ENCODE data around the gene FAU. TPM values are rescaled to one million over a fixed set of nuclear protein-coding genes. Genes with fewer than 3 reads are reported as not detected.
"Not testable (repeated sequence)": the region's sequence is repeated elsewhere in the genome, so short reads cannot be mapped to it uniquely, and the experiment has no call there.

The FAU gene
- total RNA-seq, 1 experiment from 2014 or later: 662 TPM

DNA sequence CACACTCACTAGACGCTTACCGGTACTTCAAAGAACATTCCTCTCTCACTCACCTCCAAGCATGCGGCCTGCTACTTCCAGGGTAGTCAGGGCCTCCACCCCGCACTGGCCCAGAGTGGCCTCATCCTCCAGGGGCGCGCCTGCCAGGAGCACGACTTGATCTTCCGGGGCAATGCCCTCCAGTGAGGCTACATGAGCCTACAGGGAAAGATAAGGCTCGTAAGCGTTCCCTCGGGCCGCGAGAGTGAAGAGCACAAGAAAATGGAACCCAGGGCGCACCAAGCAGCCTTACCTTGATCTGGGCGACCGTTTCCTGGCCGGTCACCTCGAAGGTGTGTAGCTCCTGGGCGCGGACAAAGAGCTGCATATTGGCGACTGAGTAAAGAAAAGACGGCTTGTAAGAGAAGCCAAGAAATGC is 478 bp downstream of the FAU start:
- Histone ChIP-seq H3K9ac (ENCODE audit: low read length) (peak overlapping the region; percentile 98), H3K9me2 (replicated peaks; ENCODE audit: insufficient read depth, low read length) (no peaks in the 10 kb centered on the region), H3K27me3 (ENCODE audit: low read length) (no peaks in the 10 kb centered on the region), H3K4me1 (ENCODE audit: low read length) (peaks cover 53% of the 10 kb centered on the region), H3K79me2 (ENCODE audit: low read length) (peaks cover 35% of the 10 kb centered on the region), H3K36me3 (ENCODE audit: insufficient read depth, low read length) (peaks cover 23% of the 10 kb centered on the region; the same call in 1 of the 2 replicates), H2AFZ (ENCODE audit: low read length) (no peak overlapping the region), H3K4me3 (ENCODE audit: low read length) (peak overlapping the region; percentile 90), H3K27ac (ENCODE audit: low read length) (peak overlapping the region; percentile 95), H3K4me2 (ENCODE audit: low read depth, low read length, poor library complexity, severe bottlenecking) (peak overlapping the region; percentile 97), H3K9me3 (ENCODE audit: low read length) (no peaks in the 10 kb centered on the region), H4K20me1 (ENCODE audit: insufficient read depth, low read depth, low read length) (no peaks in the 10 kb centered on the region)
- peak; percentile 63 for DNase-seq

DNA sequence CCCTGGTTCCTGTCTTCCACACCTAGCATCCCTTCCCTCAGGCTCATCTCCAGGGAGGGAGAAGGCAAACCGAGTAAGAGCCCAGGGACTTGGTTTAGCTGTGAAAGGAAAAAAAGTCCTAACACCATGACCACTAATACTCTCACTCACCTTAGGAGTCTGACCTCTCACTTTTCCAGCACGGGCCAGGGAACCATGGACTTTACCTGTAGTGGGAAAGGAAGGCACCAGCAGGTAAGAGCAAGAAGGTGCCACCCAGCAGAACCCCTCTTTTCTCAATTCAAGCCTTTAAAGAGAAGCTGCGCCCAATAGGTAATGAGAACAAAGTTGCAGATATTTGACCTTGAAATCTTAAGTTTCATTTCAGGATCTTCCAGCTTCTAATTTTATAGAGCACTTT is 1.1 kb downstream of the FAU start:
- Histone ChIP-seq H3K27me3 (ENCODE audit: low read length) (no peaks in the 10 kb centered on the region), H2AFZ (ENCODE audit: low read length) (no peak overlapping the region), H3K79me2 (ENCODE audit: low read length) (peaks cover 41% of the 10 kb centered on the region), H3K4me2 (ENCODE audit: low read depth, low read length, poor library complexity, severe bottlenecking) (peak overlapping the region; percentile 97), H3K9me2 (replicated peaks; ENCODE audit: insufficient read depth, low read length) (no peaks in the 10 kb centered on the region), H4K20me1 (ENCODE audit: insufficient read depth, low read depth, low read length) (no peaks in the 10 kb centered on the region), H3K36me3 (ENCODE audit: insufficient read depth, low read length) (peaks cover 24% of the 10 kb centered on the region; the same call in 1 of the 2 replicates), H3K4me1 (ENCODE audit: low read length) (peaks cover 59% of the 10 kb centered on the region), H3K27ac (ENCODE audit: low read length) (peak overlapping the region; percentile 95), H3K9me3 (ENCODE audit: low read length) (no peaks in the 10 kb centered on the region), H3K9ac (ENCODE audit: low read length) (peak overlapping the region; percentile 98), H3K4me3 (ENCODE audit: low read length) (peak overlapping the region; percentile 90)
- DNase-seq: no peak

DNA sequence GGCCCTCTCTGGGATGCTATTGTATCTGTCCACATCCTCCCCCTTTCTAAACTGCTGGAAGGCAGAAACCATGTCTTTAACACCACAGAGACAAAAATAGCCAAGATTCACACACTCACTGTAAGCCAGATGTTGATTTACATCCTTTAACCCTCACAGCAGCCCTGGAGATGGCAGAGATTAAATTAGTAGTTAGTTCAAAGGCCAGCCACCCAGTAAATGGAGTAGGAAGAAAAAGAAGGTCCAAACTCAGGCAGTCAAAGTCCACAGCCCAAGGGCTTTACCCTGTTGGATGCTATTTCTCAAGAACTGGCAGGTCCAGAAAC is 2.3 kb downstream of the FAU start:
- peaks cover 29% of the 10 kb centered on the region; the same call in 1 of the 2 replicates for H3K36me3 ChIP-seq (ENCODE audit: insufficient read depth, low read length)
- H3K4me1 ChIP-seq (ENCODE audit: low read length): peaks cover 70% of the 10 kb centered on the region
- peak overlapping the region; percentile 98 for H3K9ac ChIP-seq (ENCODE audit: low read length)
- H3K9me2 ChIP-seq (replicated peaks; ENCODE audit: insufficient read depth, low read length): no peaks in the 10 kb centered on the region
- peak; percentile 65 for DNase-seq
- peak overlapping the region; percentile 95 for H3K27ac ChIP-seq (ENCODE audit: low read length)
- H3K79me2 ChIP-seq (ENCODE audit: low read length): peaks cover 51% of the 10 kb centered on the region
- peak overlapping the region; percentile 97 for H3K4me2 ChIP-seq (ENCODE audit: low read depth, low read length, poor library complexity, severe bottlenecking)
- H4K20me1 ChIP-seq (ENCODE audit: insufficient read depth, low read depth, low read length): no peaks in the 10 kb centered on the region
- no peak overlapping the region for H2AFZ ChIP-seq (ENCODE audit: low read length)
- H3K9me3 ChIP-seq (ENCODE audit: low read length): no peaks in the 10 kb centered on the region
- no peaks in the 10 kb centered on the region for H3K27me3 ChIP-seq (ENCODE audit: low read length)
- H3K4me3 ChIP-seq (ENCODE audit: low read length): peak overlapping the region; percentile 90

DNA sequence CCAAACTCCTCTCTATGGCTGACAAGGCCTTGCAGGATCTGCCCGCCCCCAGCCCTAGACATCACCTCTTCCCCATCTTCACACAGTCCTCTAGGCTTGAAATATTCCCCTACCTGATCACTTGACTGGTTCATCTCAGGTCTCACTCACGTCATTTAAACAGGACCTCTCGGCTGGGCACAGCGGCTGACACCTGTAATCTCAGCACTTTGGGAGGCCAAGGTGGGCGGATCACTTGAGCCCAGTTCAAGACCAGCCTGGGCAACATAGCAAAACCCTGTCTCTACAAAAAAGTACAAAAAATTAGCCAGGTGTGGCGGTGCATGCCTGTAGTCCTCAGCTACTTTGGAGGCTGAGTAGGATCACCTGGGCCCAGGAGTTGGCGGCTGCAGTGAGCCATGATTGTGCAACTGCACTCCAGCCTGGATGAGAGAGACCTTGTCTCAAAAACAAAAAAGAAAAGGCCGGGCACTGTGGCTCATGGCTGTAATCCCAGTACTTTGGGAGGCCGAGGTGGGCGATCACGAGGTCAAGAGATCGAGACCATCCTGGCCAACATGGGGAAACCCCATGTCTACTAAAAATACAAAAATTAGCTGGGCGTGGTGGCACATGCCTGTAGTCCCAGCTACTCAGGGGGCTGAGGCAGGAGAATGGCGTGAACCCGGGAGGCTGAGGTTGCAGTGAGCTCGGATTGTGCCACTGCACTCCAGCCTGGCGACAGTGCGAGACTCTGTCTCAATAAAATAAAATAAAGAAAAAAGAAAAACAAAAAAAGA is 2.9 kb downstream of the FAU start:
- Histone ChIP-seq H3K4me3 (ENCODE audit: low read length) (peak overlapping the region; percentile 90; the same call in 1 of the 2 replicates), H3K36me3 (ENCODE audit: insufficient read depth, low read length) (peaks cover 29% of the 10 kb centered on the region; the same call in 1 of the 2 replicates), H3K27ac (ENCODE audit: low read length) (peak overlapping the region; percentile 95), H3K79me2 (ENCODE audit: low read length) (peaks cover 54% of the 10 kb centered on the region), H3K4me2 (ENCODE audit: low read depth, low read length, poor library complexity, severe bottlenecking) (peak overlapping the region; percentile 97), H3K4me1 (ENCODE audit: low read length) (peaks cover 71% of the 10 kb centered on the region), H3K9ac (ENCODE audit: low read length) (peak overlapping the region; percentile 98)
- not testable (repeated sequence) for DNase-seq; H4K20me1 ChIP-seq (ENCODE audit: insufficient read depth, low read depth, low read length); H3K9me3 ChIP-seq (ENCODE audit: low read length); H3K27me3 ChIP-seq (ENCODE audit: low read length); H2AFZ ChIP-seq (ENCODE audit: low read length); H3K9me2 ChIP-seq (replicated peaks; ENCODE audit: insufficient read depth, low read length)

DNA sequence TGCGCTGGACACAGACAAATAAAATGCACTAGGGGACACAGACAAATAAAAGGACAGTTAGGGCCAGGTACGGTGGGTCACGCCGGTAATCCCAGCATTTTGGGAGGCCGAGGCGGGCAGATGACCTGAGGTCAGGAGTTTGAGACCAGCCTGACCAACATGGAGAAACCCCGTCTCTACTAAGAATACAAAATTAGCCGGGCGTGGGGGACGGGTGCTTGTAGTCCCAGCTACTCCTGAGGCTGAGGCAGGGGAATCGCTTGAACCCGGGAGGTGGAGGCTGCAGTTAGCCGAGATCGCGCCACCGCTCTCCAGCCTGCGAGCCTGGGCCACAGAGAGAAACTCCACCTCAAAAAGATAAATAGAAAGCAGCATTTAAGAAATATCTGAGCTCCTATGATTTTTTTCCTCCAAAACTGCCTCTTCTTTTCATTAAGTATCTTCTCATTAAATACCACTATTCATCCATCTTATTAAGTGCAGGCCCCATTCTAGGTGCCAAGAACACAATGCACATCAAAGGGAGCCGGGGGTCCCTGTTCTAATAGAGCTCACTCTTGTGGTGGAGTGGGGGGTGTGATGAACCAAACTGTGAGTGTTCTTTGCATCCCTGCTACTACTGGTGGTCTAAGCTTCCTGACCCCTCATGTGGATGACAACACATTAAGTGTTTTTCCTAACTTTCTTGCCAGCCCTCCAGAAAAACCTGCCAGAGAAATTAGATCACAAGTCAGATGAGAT is 3.7 kb downstream of the FAU start:
- Histone ChIP-seq H3K27ac (ENCODE audit: low read length) (peak overlapping the region; percentile 95), H3K9me2 (replicated peaks; ENCODE audit: insufficient read depth, low read length) (no peaks in the 10 kb centered on the region), H3K9me3 (ENCODE audit: low read length) (no peaks in the 10 kb centered on the region), H3K36me3 (ENCODE audit: insufficient read depth, low read length) (peaks cover 29% of the 10 kb centered on the region; the same call in 1 of the 2 replicates), H3K27me3 (ENCODE audit: low read length) (no peaks in the 10 kb centered on the region), H3K4me2 (ENCODE audit: low read depth, low read length, poor library complexity, severe bottlenecking) (peak overlapping the region; percentile 97), H3K4me3 (ENCODE audit: low read length) (peak overlapping the region; percentile 18; the same call in 1 of the 2 replicates), H2AFZ (ENCODE audit: low read length) (no peak overlapping the region), H3K4me1 (ENCODE audit: low read length) (peaks cover 78% of the 10 kb centered on the region), H4K20me1 (ENCODE audit: insufficient read depth, low read depth, low read length) (no peaks in the 10 kb centered on the region), H3K79me2 (ENCODE audit: low read length) (peaks cover 61% of the 10 kb centered on the region), H3K9ac (ENCODE audit: low read length) (peak overlapping the region; percentile 98)
- DNase-seq: peak; percentile 55

DNA sequence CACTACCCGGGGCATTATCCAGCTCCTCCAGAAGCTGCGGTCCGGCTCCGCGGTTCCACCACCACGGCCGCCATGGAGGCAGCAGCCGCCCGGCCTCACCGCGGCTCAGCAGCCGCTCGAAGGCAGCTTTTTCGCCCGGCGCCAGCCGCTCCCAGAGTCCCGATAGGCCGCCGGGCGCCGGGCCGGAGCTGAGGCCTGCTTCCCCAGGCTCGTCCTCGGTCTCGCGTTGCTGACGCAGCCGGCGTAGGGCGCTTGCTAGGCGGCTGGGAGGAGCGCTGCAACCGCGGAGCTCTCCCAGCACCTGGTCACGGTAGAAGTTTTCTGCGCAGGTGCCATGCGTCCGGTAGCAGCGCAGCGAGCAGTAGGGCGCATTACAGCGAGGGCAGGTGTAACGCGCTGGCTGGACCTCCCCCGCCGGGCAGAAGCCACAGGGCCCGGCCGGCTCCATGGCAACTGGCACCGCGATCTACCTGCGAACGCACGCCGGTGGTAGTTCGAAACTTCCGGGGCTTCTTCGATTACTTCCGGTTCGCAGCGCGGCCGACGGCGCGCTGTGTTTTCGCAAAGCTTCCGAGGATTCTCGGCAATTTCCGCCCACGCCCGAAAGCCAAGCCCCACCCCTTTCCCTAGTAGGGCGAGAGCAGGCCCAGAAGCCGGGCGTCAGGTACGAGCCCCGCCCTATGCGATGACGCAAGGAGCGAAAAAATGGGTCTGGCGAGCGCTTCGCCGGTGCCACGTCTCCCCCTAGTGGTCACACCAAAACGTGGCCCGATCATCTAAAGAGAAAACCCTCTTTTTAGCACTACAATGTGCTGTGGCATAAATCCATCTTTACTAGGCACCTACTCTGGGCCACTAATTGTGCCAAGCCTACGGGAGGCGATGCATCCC is 4.5 kb downstream of the FAU start, which contains the start of gene ZNHIT2:
Gene ZNHIT2, minus strand, starts transcription at position 496 of the 891 bp plus-strand sequence. Its CDS starts 48 bp downstream, at position 448.
- peak within 1 kb of the TSS; percentile 97 for H3K4me2 ChIP-seq (ENCODE audit: low read depth, low read length, poor library complexity, severe bottlenecking)
- no peak within 1 kb of the TSS for H2AFZ ChIP-seq (ENCODE audit: low read length)
- H3K9ac ChIP-seq (ENCODE audit: low read length): peak within 1 kb of the TSS; percentile 98
- H3K4me3 ChIP-seq (ENCODE audit: low read length): peak within 1 kb of the TSS; percentile 86
- peaks cover 62% of the 10 kb centered on the region for H3K79me2 ChIP-seq (ENCODE audit: low read length)
- no peaks in the 10 kb centered on the region for H3K9me2 ChIP-seq (replicated peaks; ENCODE audit: insufficient read depth, low read length)
- peak; percentile 100 for DNase-seq
- no peaks in the 10 kb centered on the region for H4K20me1 ChIP-seq (ENCODE audit: insufficient read depth, low read depth, low read length)
- peaks cover 29% of the 10 kb centered on the region; the same call in 1 of the 2 replicates for H3K36me3 ChIP-seq (ENCODE audit: insufficient read depth, low read length)
- H3K9me3 ChIP-seq (ENCODE audit: low read length): no peaks in the 10 kb centered on the region
- H3K27ac ChIP-seq (ENCODE audit: low read length): peak within 1 kb of the TSS; percentile 95
- H3K27me3 ChIP-seq (ENCODE audit: low read length): no peaks in the 10 kb centered on the region
- peaks cover 79% of the 10 kb centered on the region for H3K4me1 ChIP-seq (ENCODE audit: low read length)

DNA sequence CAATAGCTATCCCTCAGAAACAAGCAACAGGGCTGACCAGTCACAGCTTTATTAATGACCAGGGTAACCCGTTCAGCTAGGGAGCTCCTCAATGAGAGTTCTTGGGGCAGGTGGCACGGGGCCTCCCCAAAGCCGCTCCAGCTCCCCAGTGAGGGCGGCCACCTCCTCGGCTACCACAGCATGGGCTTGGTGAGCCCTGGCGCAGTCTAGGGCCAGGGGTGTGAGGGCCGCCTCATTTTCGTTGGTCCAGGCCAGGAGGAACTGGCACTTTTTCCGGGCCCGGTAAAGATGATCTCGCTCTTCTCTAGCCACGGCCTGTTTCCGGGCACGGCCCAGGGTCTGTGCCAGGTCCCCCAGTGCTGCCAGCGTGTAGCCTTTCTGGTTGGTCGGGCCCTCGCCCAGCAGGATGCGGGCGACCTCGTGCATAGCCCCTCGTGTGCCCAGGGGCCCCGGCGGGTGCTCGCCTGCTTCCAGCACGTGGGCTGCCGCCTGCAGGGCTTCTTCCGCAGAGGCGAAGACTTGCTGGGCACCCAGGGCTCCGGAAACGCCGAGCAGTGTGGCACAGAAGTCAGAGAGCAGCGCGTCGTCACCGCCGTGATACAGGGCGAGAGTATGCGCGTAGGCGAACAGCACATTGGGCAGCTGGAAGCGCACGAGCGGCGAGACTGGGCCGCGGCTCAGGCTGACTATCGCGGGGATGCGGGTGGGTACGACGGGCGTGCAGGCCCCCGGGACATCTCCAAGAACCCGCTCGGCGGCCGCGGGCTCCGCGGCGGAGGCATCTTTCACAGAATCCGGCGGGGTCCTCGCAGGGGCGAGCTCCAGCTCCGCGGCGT is 5.3 kb downstream of the FAU start:
- Histone ChIP-seq H3K9me2 (replicated peaks; ENCODE audit: insufficient read depth, low read length) (no peaks in the 10 kb centered on the region), H3K27ac (ENCODE audit: low read length) (peak overlapping the region; percentile 88), H3K4me1 (ENCODE audit: low read length) (peaks cover 79% of the 10 kb centered on the region), H3K79me2 (ENCODE audit: low read length) (peaks cover 59% of the 10 kb centered on the region), H3K27me3 (ENCODE audit: low read length) (no peaks in the 10 kb centered on the region), H2AFZ (ENCODE audit: low read length) (no peak overlapping the region), H3K9ac (ENCODE audit: low read length) (peak overlapping the region; percentile 95), H3K36me3 (ENCODE audit: insufficient read depth, low read length) (peaks cover 29% of the 10 kb centered on the region; the same call in 1 of the 2 replicates), H3K9me3 (ENCODE audit: low read length) (no peaks in the 10 kb centered on the region), H4K20me1 (ENCODE audit: insufficient read depth, low read depth, low read length) (no peaks in the 10 kb centered on the region), H3K4me2 (ENCODE audit: low read depth, low read length, poor library complexity, severe bottlenecking) (peak overlapping the region; percentile 86), H3K4me3 (ENCODE audit: low read length) (peak overlapping the region; percentile 86)
- peak; percentile 82 for DNase-seq

Measured in Karpas-422 (cell line).